Lower leg skin (tissue), 3 donors: ENCODE results near the gene PABPN1L.

Experiments
- CTCF ChIP-seq, 3 donors: fragments of 450-650 bp; IDR thresholded peaks; one replicate each; pipeline ENCODE4 v1.5.1; 2016; ENCODE audit warnings: antibody characterized with exemption in 3 of 3, mild to moderate bottlenecking in 3 of 3, moderate library complexity in 2 of 3
- POLR2A ChIP-seq, 2 donors: fragments of 450-650 bp; IDR thresholded peaks; one replicate each; pipeline ENCODE4 v1.6.1; 2016 to 2017; ENCODE audit warnings: antibody characterized with exemption in 2 of 2, mild to moderate bottlenecking in 1 of 2, moderate library complexity in 1 of 2

DNA sequence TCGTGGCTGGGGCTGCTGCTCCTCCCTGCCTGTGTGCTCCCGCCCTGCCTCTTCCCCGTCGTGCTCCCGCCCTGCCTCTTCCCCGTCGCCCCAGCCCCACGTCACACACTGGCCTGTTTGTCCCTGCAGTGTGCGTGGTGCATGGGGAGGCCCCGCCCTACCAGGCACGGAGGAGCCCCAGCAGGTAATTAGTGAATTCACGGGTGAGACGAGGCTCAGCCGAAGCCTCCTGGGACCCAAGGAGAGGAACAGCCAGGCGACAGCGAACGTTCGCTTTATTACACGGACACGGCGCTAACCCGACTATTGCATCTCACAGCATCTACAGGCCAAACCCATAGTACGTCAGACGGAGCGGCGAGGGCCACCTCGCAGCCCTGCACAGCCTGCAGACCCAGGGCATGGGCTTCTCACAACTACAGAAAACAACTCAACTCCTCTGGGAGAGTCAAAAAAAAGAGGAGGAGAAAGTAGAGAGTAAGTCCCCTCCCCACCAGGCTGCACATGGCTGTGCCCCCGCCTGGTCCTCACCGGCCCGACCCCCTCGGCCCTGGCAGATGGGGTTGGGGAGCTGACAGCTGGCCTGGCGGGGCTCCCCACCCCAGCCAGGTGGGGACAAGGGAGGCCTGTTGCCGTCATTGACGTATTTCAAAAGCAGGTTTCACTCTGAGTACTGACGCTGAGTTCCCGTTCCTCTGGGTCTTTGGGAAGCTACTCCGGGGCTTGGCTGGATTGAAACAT is 4.3 kb upstream of the PABPN1L start:
- TF ChIP-seq POLR2A (IDR thresholded peaks at IDR 0.05): no peak
- TF ChIP-seq CTCF (IDR thresholded peaks at IDR 0.05): no peak
